Hepatocyte (in vitro differentiated cells): Measurements from ENCODE around the gene TAX1BP1. TPM values are rescaled to one million over a fixed set of nuclear protein-coding genes. Genes with fewer than 3 reads are reported as not detected.

Experiments
- DNase-seq: peaks from one replicate; pipeline ENCODE4 v3.0.0-alpha.2; 2016; ENCODE audit warnings: low spot score
- H2AFZ ChIP-seq: fragments of 200-600 bp; sonication (generic); 2 replicates; pipeline ENCODE4 v1.6.0; 2016; ENCODE audit warnings: antibody characterized with exemption, mild to moderate bottlenecking
- H3K27ac ChIP-seq: fragments of 200-600 bp; sonication (generic); 2 replicates; pipeline ENCODE4 v1.5.1; 2016; ENCODE audit warnings: mild to moderate bottlenecking
- H3K27me3 ChIP-seq: fragments of 200-600 bp; sonication (generic); 2 replicates; pipeline ENCODE4 v1.6.1; 2016
- H3K36me3 ChIP-seq: fragments of 200-600 bp; sonication (generic); replicated peaks from 2 replicates; pipeline ENCODE4 v1.5.1; 2016; ENCODE audit warnings: low read depth; ENCODE audit not compliant: insufficient read depth
- H3K4me1 ChIP-seq: fragments of 200-600 bp; sonication (generic); 2 replicates; pipeline ENCODE4 v1.5.1; 2016; ENCODE audit warnings: mild to moderate bottlenecking, moderate library complexity; ENCODE audit not compliant: insufficient read depth
- H3K4me2 ChIP-seq: fragments of 200-600 bp; sonication (generic); 2 replicates; pipeline ENCODE4 v1.6.0; 2016
- H3K4me3 ChIP-seq: fragments of 200-600 bp; sonication (generic); 2 replicates; pipeline ENCODE4 v1.5.1; 2016; ENCODE audit warnings: mild to moderate bottlenecking
- H3K79me2 ChIP-seq: fragments of 200-600 bp; sonication (generic); 2 replicates; pipeline ENCODE4 v1.6.0; 2017; ENCODE audit warnings: mild to moderate bottlenecking
- H3K9me2 ChIP-seq: fragments of 200-600 bp; sonication (generic); replicated peaks from 2 replicates; pipeline ENCODE4 v1.6.0; 2017; ENCODE audit warnings: mild to moderate bottlenecking; ENCODE audit not compliant: insufficient read depth
- H3K9me3 ChIP-seq: fragments of 200-600 bp; sonication (generic); 2 replicates; pipeline ENCODE4 v1.5.1; 2016; ENCODE audit warnings: low read depth, mild to moderate bottlenecking
- H4K20me1 ChIP-seq: fragments of 200-600 bp; sonication (generic); 2 replicates; pipeline ENCODE4 v1.6.0; 2016; ENCODE audit warnings: mild to moderate bottlenecking; ENCODE audit not compliant: insufficient read depth, poor library complexity, severe bottlenecking
- EZH2 ChIP-seq: fragments of 200-600 bp; sonication (generic); IDR thresholded peaks from 2 replicates; pipeline ENCODE4 v1.6.1; 2016; ENCODE audit warnings: antibody characterized with exemption, mild to moderate bottlenecking, borderline replicate concordance
- EZH2phosphoT487 ChIP-seq: fragments of 200-600 bp; sonication (generic); IDR thresholded peaks from one replicate; pipeline ENCODE4 v1.6.1; 2018; ENCODE audit warnings: antibody characterized with exemption, mild to moderate bottlenecking, low read depth, moderate library complexity; ENCODE audit not compliant: unreplicated experiment, severe bottlenecking
- WGBS: methylation state at CpG from one replicate; pipeline ENCODE4 v1.1.6; 2016; ENCODE audit warnings: low lambda C conversion rate; ENCODE audit errors: missing lambda C conversion rate; 5-methylcytosine and 5-hydroxymethylcytosine counted together
- polyA plus RNA-seq: library from polyadenylated mRNA; unstranded; fragments of >200 nt; fragmentation: Nextera tagmentation; extraction: Ambion mirVana; gene quantifications from 2 replicates; pipeline ENCODE4 v1.2.1, GENCODE V29; 2016
- total RNA-seq: library from RNA; depleted of rRNA; stranded (reverse); fragments of >200 nt; gene quantifications from 2 replicates; pipeline ENCODE4 v1.2.3, GENCODE V29; 2014
- TF ChIP-seq, protein P1 (sequence below): fragments of 200-600 bp; sonication (generic); IDR thresholded peaks from 2 replicates; pipeline ENCODE4 v1.5.1; 2016; ENCODE audit warnings: antibody characterized with exemption, mild to moderate bottlenecking; ENCODE audit not compliant: poor library complexity

The TAX1BP1 gene
- total and polyA plus RNA-seq, 2 experiments from 2014 or later, result 104 to 110 TPM

- H3K4me3 ChIP-seq, result no peak overlapping the region
- no peaks in the 10 kb centered on the region for H3K79me2 ChIP-seq
- no peak for TF ChIP-seq EZH2
- TF ChIP-seq, protein P1, sequence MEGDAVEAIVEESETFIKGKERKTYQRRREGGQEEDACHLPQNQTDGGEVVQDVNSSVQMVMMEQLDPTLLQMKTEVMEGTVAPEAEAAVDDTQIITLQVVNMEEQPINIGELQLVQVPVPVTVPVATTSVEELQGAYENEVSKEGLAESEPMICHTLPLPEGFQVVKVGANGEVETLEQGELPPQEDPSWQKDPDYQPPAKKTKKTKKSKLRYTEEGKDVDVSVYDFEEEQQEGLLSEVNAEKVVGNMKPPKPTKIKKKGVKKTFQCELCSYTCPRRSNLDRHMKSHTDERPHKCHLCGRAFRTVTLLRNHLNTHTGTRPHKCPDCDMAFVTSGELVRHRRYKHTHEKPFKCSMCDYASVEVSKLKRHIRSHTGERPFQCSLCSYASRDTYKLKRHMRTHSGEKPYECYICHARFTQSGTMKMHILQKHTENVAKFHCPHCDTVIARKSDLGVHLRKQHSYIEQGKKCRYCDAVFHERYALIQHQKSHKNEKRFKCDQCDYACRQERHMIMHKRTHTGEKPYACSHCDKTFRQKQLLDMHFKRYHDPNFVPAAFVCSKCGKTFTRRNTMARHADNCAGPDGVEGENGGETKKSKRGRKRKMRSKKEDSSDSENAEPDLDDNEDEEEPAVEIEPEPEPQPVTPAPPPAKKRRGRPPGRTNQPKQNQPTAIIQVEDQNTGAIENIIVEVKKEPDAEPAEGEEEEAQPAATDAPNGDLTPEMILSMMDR, result no peak
- TF ChIP-seq EZH2phosphoT487, result no peak
- no peaks in the 10 kb centered on the region for H3K27me3 ChIP-seq
- peak overlapping the region; percentile 43 for H3K4me2 ChIP-seq
- H3K27ac ChIP-seq, result no peak overlapping the region
- WGBS, result 66% methylated on average over 6 of the region's 6 CpGs
- peaks cover 3% of the 10 kb centered on the region for H3K4me1 ChIP-seq
- no peaks in the 10 kb centered on the region for H3K9me3 ChIP-seq
- H3K9me2 ChIP-seq, result no peaks in the 10 kb centered on the region
- DNase-seq, result no peak
- no peaks in the 10 kb centered on the region for H3K36me3 ChIP-seq
- H4K20me1 ChIP-seq, result no peaks in the 10 kb centered on the region
- no peak overlapping the region for H2AFZ ChIP-seq
These were observed 131.9 kb downstream of the TAX1BP1 start for GRCh38 chr7:27871866-27872265.

DNA sequence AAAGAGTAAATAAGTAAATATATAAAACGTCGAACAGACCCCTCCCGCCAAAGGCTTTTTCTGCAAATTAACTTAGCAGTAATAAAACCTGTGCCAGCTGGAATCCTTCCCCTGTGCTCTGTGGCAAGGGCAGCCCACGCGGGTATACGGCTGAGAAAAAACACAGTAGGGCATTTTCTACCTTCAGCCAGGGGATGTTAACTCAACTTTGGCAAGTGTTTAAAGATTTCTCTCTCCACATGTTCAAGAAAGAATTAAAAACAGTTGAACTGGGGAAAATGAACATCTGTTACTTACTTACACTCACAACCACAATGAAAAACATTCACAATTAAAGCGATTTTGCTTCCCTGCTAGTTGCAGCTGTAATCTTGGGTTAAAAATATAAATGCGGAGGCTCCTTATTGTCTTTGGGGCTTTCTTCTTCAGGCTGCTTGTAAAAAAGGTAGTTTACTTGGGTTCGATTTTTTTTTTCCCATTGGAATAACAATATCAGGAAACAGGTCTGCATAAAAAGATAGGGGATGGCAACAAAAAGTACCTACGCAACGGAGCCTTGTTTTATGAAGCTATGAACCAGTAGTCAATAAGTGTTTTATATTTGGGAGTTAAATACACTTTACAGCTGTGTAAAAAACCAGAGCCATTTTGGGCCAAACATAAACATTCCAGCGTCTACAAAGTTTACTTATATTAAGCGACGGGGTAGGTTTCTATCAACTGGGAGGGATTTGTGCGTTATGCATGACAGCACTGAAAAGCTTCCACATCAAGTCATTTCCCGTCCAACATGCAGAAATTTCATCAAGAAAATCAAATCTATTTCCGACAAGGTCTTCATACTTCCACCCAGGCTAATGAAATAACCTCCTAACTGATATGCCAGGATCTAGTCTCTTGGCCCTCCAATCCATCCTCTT, 132.7 kb downstream of the TAX1BP1 start:
- no peaks in the 10 kb centered on the region for H4K20me1 ChIP-seq
- no peak overlapping the region for H3K4me3 ChIP-seq
- peak; percentile 14 for DNase-seq
- H3K36me3 ChIP-seq, result no peaks in the 10 kb centered on the region
- no peaks in the 10 kb centered on the region for H3K9me3 ChIP-seq
- H3K27me3 ChIP-seq, result no peaks in the 10 kb centered on the region
- H2AFZ ChIP-seq, result no peak overlapping the region
- peaks cover 3% of the 10 kb centered on the region for H3K4me1 ChIP-seq
- H3K79me2 ChIP-seq, result no peaks in the 10 kb centered on the region
- no peaks in the 10 kb centered on the region for H3K9me2 ChIP-seq
- H3K27ac ChIP-seq, result no peak overlapping the region
- H3K4me2 ChIP-seq, result peak overlapping the region; percentile 43
- WGBS, result 59% methylated on average over 17 of the region's 17 CpGs
- TF ChIP-seq EZH2 (no peak), EZH2phosphoT487 (peak; percentile 52)

DNA sequence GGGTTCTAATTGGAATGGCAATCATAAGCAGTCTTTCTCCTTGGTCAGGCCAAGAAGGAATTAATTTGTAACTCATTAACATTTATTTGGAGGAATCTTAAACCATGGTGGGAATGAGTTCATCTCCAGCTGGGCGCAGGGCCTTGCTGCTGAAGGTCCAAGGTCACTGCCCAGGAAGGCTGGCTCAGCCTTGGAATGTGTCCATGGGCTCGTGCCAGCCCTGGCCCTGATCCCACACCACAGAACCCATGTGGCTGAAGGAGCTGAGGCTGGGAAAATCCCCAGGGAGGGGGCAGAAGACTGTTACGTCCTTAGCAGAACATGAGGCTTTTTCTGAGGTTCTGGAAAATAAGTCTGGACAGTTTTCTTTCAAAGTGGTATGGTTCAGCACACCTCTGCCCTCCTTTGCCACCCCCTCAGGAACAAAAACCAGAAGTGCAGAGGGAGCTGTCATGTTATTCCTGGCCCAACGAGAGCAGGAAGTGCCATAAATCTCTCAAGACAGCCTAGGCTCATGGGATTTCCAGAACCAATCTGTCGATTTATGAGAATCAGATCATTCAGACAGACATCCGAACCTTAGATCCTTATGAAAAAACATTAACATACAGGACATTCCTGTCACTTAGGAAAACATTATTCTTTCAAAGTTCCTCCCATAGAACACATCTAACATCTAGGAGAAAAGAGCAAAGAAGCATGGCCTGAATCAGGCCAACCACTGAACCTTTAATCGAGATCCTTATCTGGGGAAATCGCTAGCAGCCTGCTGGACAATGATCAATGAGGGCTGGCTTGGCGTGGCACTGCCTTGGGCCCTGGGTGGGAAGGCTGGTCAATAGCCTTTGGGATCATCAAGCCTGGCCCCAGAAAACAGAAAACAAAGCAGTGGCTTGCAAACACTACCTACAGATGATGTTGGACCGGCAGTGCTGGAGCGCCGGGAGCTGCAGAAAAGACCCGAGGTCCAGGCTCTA, 134.3 kb downstream of the TAX1BP1 start:
- no peak overlapping the region for H3K4me2 ChIP-seq

More for the DNA sequence above, 134.3 kb downstream of the TAX1BP1 start:
- Histone ChIP-seq H3K9me2 (no peaks in the 10 kb centered on the region), H3K4me1 (peaks cover 3% of the 10 kb centered on the region), H3K9me3 (no peaks in the 10 kb centered on the region), H3K27ac (no peak overlapping the region), H3K27me3 (no peaks in the 10 kb centered on the region), H3K4me3 (no peak overlapping the region), H2AFZ (no peak overlapping the region), H3K79me2 (no peaks in the 10 kb centered on the region), H3K36me3 (no peaks in the 10 kb centered on the region), H4K20me1 (no peaks in the 10 kb centered on the region)
- WGBS, result 83% methylated on average over 13 of the region's 13 CpGs
- no peak for DNase-seq
- TF ChIP-seq EZH2 (no peak), EZH2phosphoT487 (no peak)
- TF ChIP-seq, protein P1, result no peak
